IMR-90 (cell line): ENCODE data around the gene ADGRG4. TPM values are rescaled to one million over a fixed set of nuclear protein-coding genes. Genes with fewer than 3 reads are reported as not detected.

Experiments
- ATAC-seq: fragments of 200-7000 bp; cut with Tn5 transposase; 2 replicates; pipeline ENCODE4 v1.9.1; 2020; ENCODE audit warnings: low read depth, mild to moderate bottlenecking, moderate library complexity
- BruUV-seq: library from RNA; stranded (reverse); fragments of 400-500 nt; replicated peaks from 2 replicates; lab custom pipeline; 2021; lab: Mats Ljungman, UMichigan
- CTCF ChIA-PET: fragments of 300-600 bp; formaldehyde crosslinking; extraction: SDS; loops from one replicate; lab custom pipeline; 2021; ENCODE audit warnings: antibody characterized with exemption; lab: Yijun Ruan, JAX
- POLR2A ChIA-PET: fragments of 300-600 bp; sonication (Branson Sonifier 250); formaldehyde crosslinking; loops from one replicate; lab custom pipeline; 2022; ENCODE audit warnings: antibody characterized with exemption; ENCODE audit not compliant: unreplicated experiment; lab: Charles Lee
- DNase-seq: peaks from one replicate; pipeline ENCODE4 v3.0.0; 2013
- H2AFZ ChIP-seq: replicated peaks from 2 replicates; pipeline ENCODE3; 2013; ENCODE audit warnings: low read length, mild to moderate bottlenecking; ENCODE audit not compliant: poor library complexity
- H2AK5ac ChIP-seq: 2 replicates; pipeline ENCODE4 v1.6.1; 2013; ENCODE audit warnings: low read depth, low read length, inconsistent platforms
- H2AK9ac ChIP-seq: replicated peaks from 2 replicates; pipeline ENCODE3; 2013; ENCODE audit warnings: mild to moderate bottlenecking, low read depth, low read length, moderate library complexity; ENCODE audit not compliant: poor library complexity
- H2BK120ac ChIP-seq: 2 replicates; pipeline ENCODE4 v1.6.1; 2013; ENCODE audit warnings: low read depth, low read length, inconsistent platforms
- H2BK15ac ChIP-seq: 3 replicates; pipeline ENCODE4 v1.6.1; 2013; ENCODE audit warnings: low read depth, low read length, inconsistent platforms
- H2BK20ac ChIP-seq: 2 replicates; pipeline ENCODE4 v1.6.1; 2013; ENCODE audit warnings: low read depth, mild to moderate bottlenecking, inconsistent platforms, low read length, moderate library complexity
- H2BK5ac ChIP-seq: 2 replicates; pipeline ENCODE4 v1.6.1; 2013; ENCODE audit warnings: mild to moderate bottlenecking, low read depth, low read length, inconsistent platforms; ENCODE audit not compliant: poor library complexity, severe bottlenecking
- H3K14ac ChIP-seq: replicated peaks from 2 replicates; pipeline ENCODE4 v1.6.1; 2013; ENCODE audit warnings: low read depth, low read length, inconsistent platforms
- H3K18ac ChIP-seq: 2 replicates; pipeline ENCODE4 v1.6.1; 2013; ENCODE audit warnings: low read depth, low read length, control low read depth
- H3K23ac ChIP-seq: 2 replicates; pipeline ENCODE4 v1.6.1; 2013; ENCODE audit warnings: low read depth, low read length, inconsistent platforms
- H3K27ac ChIP-seq: 2 replicates; pipeline ENCODE4 v1.5.1; 2013; ENCODE audit warnings: mild to moderate bottlenecking, control low read depth, low read length; ENCODE audit not compliant: insufficient read depth
- H3K27me3 ChIP-seq: 2 replicates; pipeline ENCODE4 v1.6.1; 2013; ENCODE audit warnings: low read length; ENCODE audit not compliant: control insufficient read depth, insufficient read depth
- H3K36me3 ChIP-seq: 2 replicates; pipeline ENCODE4 v1.6.1; 2013; ENCODE audit warnings: low read length, mixed read lengths; ENCODE audit not compliant: control insufficient read depth, insufficient read depth
- H3K4ac ChIP-seq: 2 replicates; pipeline ENCODE4 v1.6.1; 2013; ENCODE audit warnings: low read depth, low read length, inconsistent platforms
- H3K4me1 ChIP-seq: 2 replicates; pipeline ENCODE4 v1.6.1; 2013; ENCODE audit warnings: low read length, mixed read lengths; ENCODE audit not compliant: control insufficient read depth, insufficient read depth
- H3K4me2 ChIP-seq: 2 replicates; pipeline ENCODE4 v1.6.1; 2013; ENCODE audit warnings: low read depth, mild to moderate bottlenecking, control low read depth, low read length, moderate library complexity
- H3K4me3 ChIP-seq: 2 replicates; pipeline ENCODE4 v1.5.1; 2013; ENCODE audit warnings: low read depth, mild to moderate bottlenecking, control low read depth, low read length, moderate library complexity; ENCODE audit not compliant: insufficient read depth
- H3K56ac ChIP-seq: 2 replicates; pipeline ENCODE4 v1.6.1; 2013; ENCODE audit warnings: low read length, inconsistent platforms; ENCODE audit not compliant: insufficient read depth; ENCODE audit errors: extremely low read depth
- H3K79me1 ChIP-seq, 2 experiments: 2 replicates each; pipeline ENCODE4 v1.6.1; 2013; ENCODE audit warnings: low read length in 2 of 2, inconsistent platforms in 1 of 2, low read depth in 1 of 2
- H3K9ac ChIP-seq: 2 replicates; pipeline ENCODE4 v1.6.1; 2013; ENCODE audit warnings: low read depth, low read length, control low read depth
- H3K9me1 ChIP-seq: 2 replicates; pipeline ENCODE4 v1.6.1; 2013; ENCODE audit warnings: low read length, inconsistent platforms; ENCODE audit not compliant: insufficient read depth
- H3K9me3 ChIP-seq: 2 replicates; pipeline ENCODE4 v1.6.1; 2013; ENCODE audit warnings: low read length; ENCODE audit not compliant: control insufficient read depth, insufficient read depth
- H4K20me1 ChIP-seq: 2 replicates; pipeline ENCODE4 v1.6.1; 2013; ENCODE audit warnings: low read length, inconsistent platforms; ENCODE audit not compliant: insufficient read depth
- H4K5ac ChIP-seq: 2 replicates; pipeline ENCODE4 v1.6.1; 2013; ENCODE audit warnings: mild to moderate bottlenecking, low read depth, low read length, control low read depth
- H4K8ac ChIP-seq, 2 experiments: 2 replicates each; pipeline ENCODE4 v1.6.1; 2013; ENCODE audit warnings: low read depth in 2 of 2, low read length in 2 of 2, control low read depth in 1 of 2, inconsistent platforms in 1 of 2
- H4K91ac ChIP-seq: 2 replicates; pipeline ENCODE4 v1.6.1; 2013; ENCODE audit warnings: low read depth, low read length, inconsistent platforms; ENCODE audit not compliant: insufficient read depth
- CEBPB ChIP-seq: IDR thresholded peaks from 2 replicates; pipeline ENCODE4 v1.6.1; 2012; ENCODE audit warnings: low read depth, low read length, improper control_type of control experiment
- CHD1 ChIP-seq: IDR thresholded peaks from 2 replicates; pipeline ENCODE4 v1.6.1; 2012; ENCODE audit warnings: low read depth, low read length, improper control_type of control experiment
- CTCF ChIP-seq: conservative IDR thresholded peaks from 2 replicates; pipeline ENCODE4 v1.5.1; 2012; ENCODE audit warnings: mild to moderate bottlenecking, low read depth, low read length, improper control_type of control experiment
- FOS ChIP-seq: fragments of 150-350 bp; IDR thresholded peaks from 2 replicates; pipeline ENCODE4 v1.6.1; 2016; ENCODE audit warnings: low read depth, low read length
- MAFK ChIP-seq: IDR thresholded peaks from 2 replicates; pipeline ENCODE4 v1.6.1; 2012; ENCODE audit warnings: low read depth, low read length, improper control_type of control experiment
- MXI1 ChIP-seq: IDR thresholded peaks from 2 replicates; pipeline ENCODE4 v1.6.1; 2012; ENCODE audit warnings: low read depth, mild to moderate bottlenecking, low read length, moderate library complexity, borderline replicate concordance
- NFE2L2 ChIP-seq: fragments of 150-350 bp; IDR thresholded peaks from 2 replicates; pipeline ENCODE4 v1.6.1; 2016; ENCODE audit warnings: low read depth, mild to moderate bottlenecking, low read length
- POLR2A ChIP-seq: IDR thresholded peaks from 2 replicates; pipeline ENCODE4 v1.6.1; 2012; ENCODE audit warnings: mild to moderate bottlenecking, low read depth, low read length
- RAD21 ChIP-seq: IDR thresholded peaks from 2 replicates; pipeline ENCODE4 v1.6.1; 2012; ENCODE audit warnings: low read length, improper control_type of control experiment
- RCOR1 ChIP-seq: IDR thresholded peaks from 2 replicates; pipeline ENCODE4 v1.6.1; 2012; ENCODE audit warnings: mild to moderate bottlenecking, low read length, improper control_type of control experiment; ENCODE audit not compliant: insufficient replicate concordance
- RFX5 ChIP-seq: IDR thresholded peaks from 2 replicates; pipeline ENCODE4 v1.8.0; 2012; ENCODE audit warnings: low read depth, mild to moderate bottlenecking, low read length, moderate library complexity
- SMC3 ChIP-seq: fragments of 150-350 bp; IDR thresholded peaks from 2 replicates; pipeline ENCODE4 v1.6.1; 2016; ENCODE audit warnings: low read depth, mild to moderate bottlenecking, antibody characterized with exemption, low read length, moderate library complexity
- USF2 ChIP-seq: fragments of 150-350 bp; IDR thresholded peaks from 2 replicates; pipeline ENCODE4 v1.6.1; 2017; ENCODE audit warnings: mild to moderate bottlenecking, antibody characterized with exemption, low read length, low read depth
- WGBS, 2 experiments: methylation state at CpG; one replicate each; pipeline versions ENCODE4 v1.1.5 to v1.1.7; 2013; ENCODE audit warnings: missing lambda C conversion rate in 2 of 2; ENCODE audit not compliant: insufficient read length in 1 of 2; ENCODE audit errors: extremely low coverage in 2 of 2; 5-methylcytosine and 5-hydroxymethylcytosine counted together
- dilution Hi-C: fragments of 300-500 bp; cut with HindIII; formaldehyde crosslinking; loops from one replicate; pipeline ENCODE4 v1.14.3; 2018; ENCODE audit warnings: low sequenced_read_pairs; ENCODE audit not compliant: unreplicated experiment
- in situ Hi-C: fragments of 300-500 bp; cut with MboI; formaldehyde crosslinking; loops from 3 replicates; pipeline ENCODE4 v1.14.3; 2019; ENCODE audit warnings: low sequenced_read_pairs, inconsistent platforms, mixed read lengths
- intact Hi-C: fragments of 100-400 bp; cut with micrococcal nuclease; formaldehyde crosslinking; loops from 2 replicates; pipeline ENCODE4 v1.10.0; 2022
- polyA plus RNA-seq, 3 experiments: library from polyadenylated mRNA; depleted of rRNA; stranded (reverse); fragments of >200 nt; gene quantifications; 2 replicates each; pipeline ENCODE4 v1.2.3, GENCODE V29; 2012; ENCODE audit warnings: low replicate concordance in 1 of 3
- total RNA-seq: library from RNA; depleted of rRNA; stranded (reverse); fragments of >200 nt; gene quantifications from 2 replicates; pipeline ENCODE4 v1.2.3, GENCODE V29; 2012
- TF ChIP-seq, protein P1 (sequence below): fragments of 150-350 bp; IDR thresholded peaks from 2 replicates; pipeline ENCODE4 v1.6.1; 2016; ENCODE audit warnings: low read depth, mild to moderate bottlenecking, low read length, moderate library complexity, borderline replicate concordance

ADGRG4 gene
- total and polyA plus RNA-seq, 2 of the 4 experiments (the other 2 are of a cell fraction) = under 0.01 TPM; not detected in 1

- no peaks in the 10 kb centered on the region for H3K27me3 ChIP-seq
- no peak overlapping the region for H3K4me2 ChIP-seq
- intact Hi-C loops = no loop called here
- H2AK5ac ChIP-seq = no peak overlapping the region
- no peak overlapping the region for H2BK20ac ChIP-seq
- H2BK5ac ChIP-seq = no peak overlapping the region
- H3K4ac ChIP-seq = no peak overlapping the region
- DNase-seq = no peak
- no peak overlapping the region for H2AK9ac ChIP-seq
- H4K91ac ChIP-seq = no peak overlapping the region
- CTCF ChIA-PET = no interaction called here
- no peaks in the 10 kb centered on the region for H3K9me3 ChIP-seq
- no peak overlapping the region for H2AFZ ChIP-seq
- H4K8ac ChIP-seq = no peak overlapping the region
- in situ Hi-C loops = no loop called here
- H3K27ac ChIP-seq = no peak overlapping the region
- no peak overlapping the region for H3K18ac ChIP-seq
- H4K20me1 ChIP-seq = no peaks in the 10 kb centered on the region
- no peaks in the 10 kb centered on the region for H3K79me1 ChIP-seq
- BruUV-seq = no TSS peak
- POLR2A ChIA-PET = no interaction called here
- no peak overlapping the region for H2BK15ac ChIP-seq
- no peaks in the 10 kb centered on the region for H3K36me3 ChIP-seq
- H4K5ac ChIP-seq = no peak overlapping the region
- TF ChIP-seq MAFK = no peak
- TF ChIP-seq CHD1 = no peak
- no peak for TF ChIP-seq USF2
- TF ChIP-seq, protein P1, sequence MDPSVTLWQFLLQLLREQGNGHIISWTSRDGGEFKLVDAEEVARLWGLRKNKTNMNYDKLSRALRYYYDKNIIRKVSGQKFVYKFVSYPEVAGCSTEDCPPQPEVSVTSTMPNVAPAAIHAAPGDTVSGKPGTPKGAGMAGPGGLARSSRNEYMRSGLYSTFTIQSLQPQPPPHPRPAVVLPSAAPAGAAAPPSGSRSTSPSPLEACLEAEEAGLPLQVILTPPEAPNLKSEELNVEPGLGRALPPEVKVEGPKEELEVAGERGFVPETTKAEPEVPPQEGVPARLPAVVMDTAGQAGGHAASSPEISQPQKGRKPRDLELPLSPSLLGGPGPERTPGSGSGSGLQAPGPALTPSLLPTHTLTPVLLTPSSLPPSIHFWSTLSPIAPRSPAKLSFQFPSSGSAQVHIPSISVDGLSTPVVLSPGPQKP = no peak
- TF ChIP-seq MXI1 = no peak
- TF ChIP-seq CEBPB = no peak
- no peak for TF ChIP-seq FOS
- no peak for TF ChIP-seq RFX5
- TF ChIP-seq RAD21 = no peak
- TF ChIP-seq CTCF = no peak
- no peak for TF ChIP-seq POLR2A
- TF ChIP-seq RCOR1 = no peak
- no peak for TF ChIP-seq NFE2L2
- TF ChIP-seq SMC3 = no peak
- H3K4me3 ChIP-seq = no peak overlapping the region
- dilution Hi-C loops = no loop called here
- H3K23ac ChIP-seq = no peak overlapping the region
- no peak overlapping the region for H3K14ac ChIP-seq
- WGBS, 2 experiments = no CpG with 5 or more reads among the region's 2 CpGs
- H3K4me1 ChIP-seq = no peaks in the 10 kb centered on the region
- no peak overlapping the region for H3K9ac ChIP-seq
- ATAC-seq = no peak
- H2BK120ac ChIP-seq = no peak overlapping the region
- no peaks in the 10 kb centered on the region for H3K9me1 ChIP-seq
- no peak overlapping the region for H3K56ac ChIP-seq
Observed at GRCh38 chrX:136447308-136447707, 146.5 kb downstream of the ADGRG4 start.
